ENCODE measurements around the gene CWH43. TPM values are rescaled to one million over a fixed set of nuclear protein-coding genes. Genes with fewer than 3 reads are reported as not detected.
A peak's percentile ranks its signal among the peaks of the same experiment; 100 is the strongest.
"Not testable (repeated sequence)": the region's sequence is repeated elsewhere in the genome, so short reads cannot be mapped to it uniquely, and the experiment has no call there.

The CWH43 gene
- under 1 TPM in 1 of 8 experiments, not detected in 7; 0.62 TPM for total RNA-seq

DNA sequence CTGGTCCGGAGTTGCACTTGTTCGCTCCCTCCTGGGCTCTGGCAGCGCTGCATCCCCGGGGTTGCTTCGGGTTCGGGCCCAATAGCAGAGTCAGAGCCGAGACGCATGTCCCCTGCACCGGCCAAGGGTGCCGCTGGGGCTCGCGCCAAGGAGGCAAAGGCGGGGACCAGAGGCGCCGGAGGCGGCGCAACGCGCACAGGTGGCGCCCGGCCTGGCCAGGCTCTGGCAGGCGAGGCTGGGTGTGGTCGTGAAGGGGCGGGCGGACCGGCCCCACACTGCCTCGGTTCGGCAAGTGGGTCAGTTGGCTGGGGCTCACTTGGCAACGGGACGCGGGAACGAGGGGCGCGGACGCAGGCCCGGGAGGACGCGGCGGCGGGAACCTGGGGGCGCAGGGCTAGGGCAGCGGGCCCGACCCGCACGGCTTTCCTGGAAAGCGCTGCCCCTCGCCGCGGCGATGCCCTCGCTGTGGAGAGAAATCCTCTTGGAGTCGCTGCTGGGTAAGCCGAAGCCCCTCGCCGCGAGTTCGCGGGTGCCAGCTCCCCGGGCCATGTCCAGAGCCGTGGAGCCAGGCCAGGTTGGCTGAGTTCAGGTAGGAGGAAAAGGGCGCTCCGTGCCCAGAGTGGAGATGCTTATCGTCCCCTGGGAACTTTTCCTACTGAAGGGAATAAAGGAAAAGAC lies at the start of gene CWH43:
CWH43 (plus strand) TSS at position 300 of the 678 bp plus-strand sequence; CDS start at position 455, 155 bp downstream.
- in situ Hi-C loops (cut with MboI; ENCODE audit: low pct_unique_long_range_greater_than_20kb in 2 of 9, low sequenced_read_pairs in 9 of 9, unreplicated experiment in 9 of 9): no loop called here
- Histone ChIP-seq H3K4me3 (peak within 1 kb of the TSS in 1 of 5 donors; percentile 6), H3K4me1 (replicated peaks in 1 of 2) (peaks cover 0 to 2% of the 10 kb centered on the region in 2 donors), H3K27ac (no peak within 1 kb of the TSS)
- WGBS, 10 experiments: 0 to 23% (median 6%) methylated on average over 4 to 17 of the region's 63 CpGs; no CpG with 5 or more reads in 4 of the 10 experiments
- peak in 5 of 8 experiments; percentile 17 to 92 (median 40) for ATAC-seq (replicated peaks in 6 of 8)

DNA sequence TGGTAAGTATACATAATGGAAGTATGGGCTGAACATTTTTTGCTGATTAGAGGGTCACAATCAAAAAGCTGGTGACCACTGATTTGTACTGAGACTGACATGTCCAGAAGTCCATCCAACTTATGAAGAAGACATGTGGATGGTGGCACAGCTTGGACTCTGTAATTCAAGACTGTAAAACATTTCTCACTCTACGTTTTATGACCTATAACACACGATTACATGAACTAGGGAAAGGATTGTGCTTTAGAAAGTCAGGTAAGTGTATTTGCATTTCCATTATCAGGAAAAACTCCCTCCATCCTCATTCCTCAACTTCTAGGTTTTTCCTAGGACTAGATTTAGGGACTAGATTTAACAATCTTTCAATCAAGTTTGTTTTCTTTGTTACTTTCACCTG lies 49.0 kb upstream of the CWH43 start:
- Histone ChIP-seq H3K27ac (no peak overlapping the region), H3K4me1 (replicated peaks in 1 of 2) (no peaks in the 10 kb centered on the region), H3K4me3 (no peak overlapping the region)
- ATAC-seq (replicated peaks in 6 of 8): no peak
- in situ Hi-C loops (cut with MboI; ENCODE audit: low pct_unique_long_range_greater_than_20kb in 2 of 9, low sequenced_read_pairs in 9 of 9, unreplicated experiment in 9 of 9): no loop called here
- 52 to 95% (median 73%) methylated on average over 2 of the region's 2 CpGs; no CpG with 5 or more reads in 2 of the 10 experiments for WGBS, 10 experiments

GRCh38 chr4:48938831-48939230 lies 47.2 kb upstream of the CWH43 start:
- 0 to 93% (median 67%) methylated on average over 1 to 3 of the region's 3 CpGs; no CpG with 5 or more reads in 2 of the 10 experiments for WGBS, 10 experiments
- no peak for ATAC-seq (replicated peaks in 6 of 8)
- no peak overlapping the region for H3K27ac ChIP-seq
- H3K4me3 ChIP-seq: no peak overlapping the region
- in situ Hi-C loops (cut with MboI; ENCODE audit: low pct_unique_long_range_greater_than_20kb in 2 of 9, low sequenced_read_pairs in 9 of 9, unreplicated experiment in 9 of 9): no loop called here
- H3K4me1 ChIP-seq (replicated peaks in 1 of 2): no peaks in the 10 kb centered on the region

- H3K27ac ChIP-seq: no peak overlapping the region
- ATAC-seq (replicated peaks in 6 of 8): peak in 3 of 8 experiments; percentile 75 to 94 (median 82)
- no peak overlapping the region for H3K4me3 ChIP-seq
- in situ Hi-C loops (cut with MboI; ENCODE audit: low pct_unique_long_range_greater_than_20kb in 2 of 9, low sequenced_read_pairs in 9 of 9, unreplicated experiment in 9 of 9): no loop called here
- H3K4me1 ChIP-seq (replicated peaks in 1 of 2): no peaks in the 10 kb centered on the region
Observed at GRCh38 chr4:48939785-48940184, 46.3 kb upstream of the CWH43 start.

- Histone ChIP-seq H3K4me3 (no peak overlapping the region), H3K27ac (no peak overlapping the region), H3K4me1 (replicated peaks in 1 of 2) (no peaks in the 10 kb centered on the region)
- peak in 1 of 8 experiments; percentile 51 for ATAC-seq (replicated peaks in 6 of 8)
- in situ Hi-C loops (cut with MboI; ENCODE audit: low pct_unique_long_range_greater_than_20kb in 2 of 9, low sequenced_read_pairs in 9 of 9, unreplicated experiment in 9 of 9): no loop called here
- WGBS, 10 experiments: 0 to 100% (median 63%) methylated on average over 1 of the region's 1 CpG; no CpG with 5 or more reads in 4 of the 10 experiments
Observed at GRCh38 chr4:48943387-48943786, 42.7 kb upstream of the CWH43 start.

DNA sequence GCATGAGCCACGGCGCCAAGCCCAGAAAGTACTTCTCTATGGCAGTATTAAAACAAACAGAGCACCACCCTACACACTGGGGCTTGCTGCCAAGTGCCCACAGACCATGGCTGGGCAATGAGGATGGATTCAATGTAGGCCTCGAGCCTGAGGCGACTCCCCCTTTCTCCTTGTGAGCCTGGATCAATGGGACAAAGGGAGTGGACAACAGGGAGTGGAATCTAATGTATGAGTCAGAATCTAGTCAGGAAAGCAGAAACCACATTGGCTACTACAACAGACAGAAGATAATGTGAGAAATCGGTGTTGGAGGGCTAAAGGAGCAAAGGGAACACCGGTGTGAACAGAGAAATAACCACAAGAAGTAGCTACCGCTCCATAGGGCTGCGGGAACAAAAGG lies 41.8 kb upstream of the CWH43 start:
- no peaks in the 10 kb centered on the region for H3K4me1 ChIP-seq (replicated peaks in 1 of 2)
- in situ Hi-C loops (cut with MboI; ENCODE audit: low pct_unique_long_range_greater_than_20kb in 2 of 9, low sequenced_read_pairs in 9 of 9, unreplicated experiment in 9 of 9): no loop called here
- no peak overlapping the region for H3K4me3 ChIP-seq
- WGBS, 10 experiments: 59 to 100% (median 81%) methylated on average over 1 to 6 of the region's 8 CpGs; no CpG with 5 or more reads in 1 of the 10 experiments
- H3K27ac ChIP-seq: no peak overlapping the region
- ATAC-seq (replicated peaks in 6 of 8): peak in 3 of 8 experiments; percentile 61 to 78 (median 65)

GRCh38 chr4:48944756-48945241 lies 41.3 kb upstream of the CWH43 start:
- 42 to 100% (median 73%) methylated on average over 1 to 6 of the region's 6 CpGs; no CpG with 5 or more reads in 2 of the 10 experiments for WGBS, 10 experiments
- no peak for ATAC-seq (replicated peaks in 6 of 8)
- H3K4me3 ChIP-seq: no peak overlapping the region
- in situ Hi-C loops (cut with MboI; ENCODE audit: low pct_unique_long_range_greater_than_20kb in 2 of 9, low sequenced_read_pairs in 9 of 9, unreplicated experiment in 9 of 9): no loop called here
- H3K4me1 ChIP-seq (replicated peaks in 1 of 2): no peaks in the 10 kb centered on the region
- no peak overlapping the region for H3K27ac ChIP-seq

DNA sequence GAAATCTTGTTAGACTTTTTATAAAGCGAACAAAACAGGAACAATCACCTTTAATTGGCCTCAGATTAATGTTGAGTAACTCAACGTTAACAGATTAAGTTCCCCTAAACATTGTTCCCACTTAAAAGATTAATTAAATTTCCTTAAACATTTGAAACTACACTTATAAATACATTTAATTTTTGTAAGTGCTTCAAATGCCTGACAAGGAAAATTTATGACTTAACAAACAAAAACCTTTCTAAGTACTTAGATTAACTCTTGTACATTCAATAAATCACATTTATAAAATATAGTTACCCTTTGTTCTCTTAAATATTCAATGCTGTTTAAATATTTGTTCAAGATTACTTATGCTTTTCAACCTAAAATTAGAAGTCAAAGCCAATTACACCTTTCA lies 40.1 kb upstream of the CWH43 start:
- in situ Hi-C loops (cut with MboI; ENCODE audit: low pct_unique_long_range_greater_than_20kb in 2 of 9, low sequenced_read_pairs in 9 of 9, unreplicated experiment in 9 of 9): no loop called here

GRCh38 chr4:48947731-48948130 lies 38.3 kb upstream of the CWH43 start:
- in situ Hi-C loops (cut with MboI; ENCODE audit: low pct_unique_long_range_greater_than_20kb in 2 of 9, low sequenced_read_pairs in 9 of 9, unreplicated experiment in 9 of 9): no loop called here
- H3K4me3 ChIP-seq: no peak overlapping the region
- H3K4me1 ChIP-seq (replicated peaks in 1 of 2): no peaks in the 10 kb centered on the region
- no peak for ATAC-seq (replicated peaks in 6 of 8)
- H3K27ac ChIP-seq: no peak overlapping the region
- 80 to 100% (median 88%) methylated on average over 1 of the region's 1 CpG; no CpG with 5 or more reads in 5 of the 10 experiments for WGBS, 10 experiments

More for the DNA sequence above, 40.1 kb upstream of the CWH43 start:
- WGBS, 10 experiments: 63 to 100% (median 94%) methylated on average over 1 to 2 of the region's 2 CpGs; no CpG with 5 or more reads in 1 of the 10 experiments
- Histone ChIP-seq H3K4me3 (no peak overlapping the region), H3K4me1 (replicated peaks in 1 of 2) (no peaks in the 10 kb centered on the region), H3K27ac (no peak overlapping the region)
- no peak for ATAC-seq (replicated peaks in 6 of 8)

GRCh38 chr4:48949086-48949485 lies 37.0 kb upstream of the CWH43 start:
- ATAC-seq (replicated peaks in 6 of 8): no peak
- in situ Hi-C loops (cut with MboI; ENCODE audit: low pct_unique_long_range_greater_than_20kb in 2 of 9, low sequenced_read_pairs in 9 of 9, unreplicated experiment in 9 of 9): no loop called here
- no peaks in the 10 kb centered on the region for H3K4me1 ChIP-seq (replicated peaks in 1 of 2)
- no peak overlapping the region for H3K27ac ChIP-seq
- no peak overlapping the region for H3K4me3 ChIP-seq

- ATAC-seq (replicated peaks in 6 of 8): peak in 3 of 8 experiments; percentile 53 to 71 (median 66)
- in situ Hi-C loops (cut with MboI; ENCODE audit: low pct_unique_long_range_greater_than_20kb in 2 of 9, low sequenced_read_pairs in 9 of 9, unreplicated experiment in 9 of 9): loop anchor here in 7 of 9 experiments (10.0 to 25.0 kb wide), 4 partner anchors 87 to 387 kb away; no protein-coding TSS in a partner anchor
- no peaks in the 10 kb centered on the region for H3K4me1 ChIP-seq (replicated peaks in 1 of 2)
- WGBS, 10 experiments: 0 to 92% (median 71%) methylated on average over 1 to 4 of the region's 4 CpGs; no CpG with 5 or more reads in 1 of the 10 experiments
- H3K4me3 ChIP-seq: no peak overlapping the region
- H3K27ac ChIP-seq: no peak overlapping the region
Observed at GRCh38 chr4:48949518-48950219, 36.4 kb upstream of the CWH43 start.

GRCh38 chr4:48954314-48954713 lies 31.8 kb upstream of the CWH43 start:
- H3K4me3 ChIP-seq: no peak overlapping the region
- no peaks in the 10 kb centered on the region for H3K4me1 ChIP-seq (replicated peaks in 1 of 2)
- in situ Hi-C loops (cut with MboI; ENCODE audit: low pct_unique_long_range_greater_than_20kb in 2 of 9, low sequenced_read_pairs in 9 of 9, unreplicated experiment in 9 of 9): loop anchor here in 7 of 9 experiments (10.0 to 25.0 kb wide), 4 partner anchors 92 to 392 kb away; no protein-coding TSS in a partner anchor
- ATAC-seq (replicated peaks in 6 of 8): no peak
- no peak overlapping the region for H3K27ac ChIP-seq
- WGBS, 10 experiments: 29 to 100% (median 67%) methylated on average over 1 to 2 of the region's 2 CpGs; no CpG with 5 or more reads in 1 of the 10 experiments

GRCh38 chr4:48957366-48957765 lies 28.7 kb upstream of the CWH43 start:
- not testable (repeated sequence) for H3K4me1 ChIP-seq (replicated peaks in 1 of 2); ATAC-seq (replicated peaks in 6 of 8); H3K27ac ChIP-seq; H3K4me3 ChIP-seq
- in situ Hi-C loops (cut with MboI; ENCODE audit: low pct_unique_long_range_greater_than_20kb in 2 of 9, low sequenced_read_pairs in 9 of 9, unreplicated experiment in 9 of 9): loop anchor here in 7 of 9 experiments (10.0 to 25.0 kb wide), 4 partner anchors 95 to 395 kb away; no protein-coding TSS in a partner anchor
- WGBS, 10 experiments: 58 to 95% (median 85%) methylated on average over 2 to 5 of the region's 5 CpGs; no CpG with 5 or more reads in 1 of the 10 experiments

Measured in motor neuron (in vitro differentiated cells).